WTC11 (cell line): ENCODE measurements around the gene SLC2A10. TPM values are rescaled to one million over a fixed set of nuclear protein-coding genes. Genes with fewer than 3 reads are reported as not detected.
A peak's percentile ranks its signal among the peaks of the same experiment; 100 is the strongest.

ENCODE experiments used
- ATAC-seq: fragments of 200-7000 bp; cut with Tn5 transposase; 2 replicates; pipeline ENCODE4 v1.10.0; 2021; ENCODE audit warnings: mild to moderate bottlenecking, moderate library complexity
- CTCF ChIA-PET: fragments of 300-600 bp; sonication (Branson Sonifier 250); formaldehyde crosslinking; loops from one replicate; lab custom pipeline; 2021; ENCODE audit warnings: antibody characterized with exemption; lab: Charles Lee
- POLR2A ChIA-PET: fragments of 350-600 bp; sonication (Branson Sonifier 250); formaldehyde crosslinking; loops from one replicate; lab custom pipeline; 2021; ENCODE audit warnings: antibody characterized with exemption; lab: Charles Lee
- DNase-seq: peaks from one replicate; pipeline ENCODE4 v3.0.0; 2021; ENCODE audit warnings: low spot score
- H3K27ac Mint-ChIP-seq: 2 replicates; pipeline ENCODE4 v1.8.0; 2021; ENCODE audit warnings: mixed read lengths
- H3K27me3 Mint-ChIP-seq: 2 replicates; pipeline ENCODE4 v1.8.0; 2021; ENCODE audit warnings: low read depth, mild to moderate bottlenecking, moderate library complexity, mixed read lengths
- H3K36me3 Mint-ChIP-seq: 2 replicates; pipeline ENCODE4 v1.8.0; 2021; ENCODE audit warnings: mixed read lengths
- H3K4me1 Mint-ChIP-seq: 2 replicates; pipeline ENCODE4 v1.8.0; 2022; ENCODE audit warnings: mixed read lengths
- H3K4me3 Mint-ChIP-seq: 2 replicates; pipeline ENCODE4 v1.8.0; 2021; ENCODE audit warnings: mild to moderate bottlenecking, moderate library complexity, mixed read lengths
- H3K9me3 Mint-ChIP-seq: 2 replicates; pipeline ENCODE4 v1.8.0; 2021; ENCODE audit warnings: mixed read lengths
- AR ChIP-seq: fragments of 250-450 bp; sonication (Bioruptor Pico); IDR thresholded peaks from 2 replicates; pipeline ENCODE4 v1.9.0; 2021; ENCODE audit warnings: mild to moderate bottlenecking
- FOXP4 ChIP-seq: sonication (generic); formaldehyde crosslinking; IDR thresholded peaks from 2 replicates; pipeline ENCODE4 v1.8.0; 2022; ENCODE audit warnings: mild to moderate bottlenecking, missing genetic modification reagents
- GABPB1 ChIP-seq: sonication (generic); formaldehyde crosslinking; IDR thresholded peaks from 2 replicates; pipeline ENCODE4 v1.8.1; 2023; ENCODE audit warnings: mild to moderate bottlenecking, missing genetic modification reagents
- NFYB ChIP-seq: sonication (generic); formaldehyde crosslinking; conservative IDR thresholded peaks from 2 replicates; pipeline ENCODE4 v1.8.0; 2022; ENCODE audit warnings: low read depth, missing genetic modification reagents
- PRRX2 ChIP-seq: fragments of 250-450 bp; sonication (Bioruptor Pico); IDR thresholded peaks from 2 replicates; pipeline ENCODE4 v1.8.0; 2021; ENCODE audit warnings: mild to moderate bottlenecking
- SOX15 ChIP-seq: fragments of 250-450 bp; sonication (Bioruptor Pico); IDR thresholded peaks from 2 replicates; pipeline ENCODE4 v1.9.0; 2021; ENCODE audit warnings: mild to moderate bottlenecking
- ZNF232 ChIP-seq: sonication (generic); formaldehyde crosslinking; IDR thresholded peaks from 2 replicates; pipeline ENCODE4 v1.8.0; 2022; ENCODE audit warnings: mild to moderate bottlenecking, missing genetic modification reagents
- ZNF317 ChIP-seq: sonication (generic); formaldehyde crosslinking; IDR thresholded peaks from 2 replicates; pipeline ENCODE4 v1.8.1; 2023; ENCODE audit warnings: low read depth, mild to moderate bottlenecking, moderate library complexity, missing genetic modification reagents, borderline replicate concordance
- ZNF396 ChIP-seq: fragments of 250-450 bp; sonication (Bioruptor Pico); IDR thresholded peaks from 2 replicates; pipeline ENCODE4 v1.8.0; 2021; ENCODE audit warnings: mild to moderate bottlenecking, moderate library complexity, borderline replicate concordance
- total RNA-seq: library from RNA; stranded (reverse); gene quantifications from 3 replicates; pipeline ENCODE4 v1.2.3, GENCODE V29; 2021
- TF ChIP-seq, protein P1 (sequence below): sonication (generic); formaldehyde crosslinking; IDR thresholded peaks from 2 replicates; pipeline ENCODE4 v1.8.1; 2023; ENCODE audit warnings: mild to moderate bottlenecking, missing genetic modification reagents, moderate library complexity
- TF ChIP-seq, protein P2 (sequence below): fragments of 250-450 bp; sonication (Bioruptor Pico); IDR thresholded peaks from 2 replicates; pipeline ENCODE4 v1.9.0; 2021; ENCODE audit warnings: moderate library complexity, mild to moderate bottlenecking, inconsistent platforms, borderline replicate concordance

The SLC2A10 gene
- total RNA-seq, 1 experiment from 2014 or later: 8.0 TPM

- TF ChIP-seq AR (CRISPR knock-in tag): no peak
- peak; percentile 98 for TF ChIP-seq GABPB1
- TF ChIP-seq SOX15 (CRISPR knock-in tag): no peak
- TF ChIP-seq, all 79 proteins: peak for 2
Measured at GRCh38 chr20:46666818-46667515, 42.5 kb upstream of the SLC2A10 start (continued).

- no peak for DNase-seq
- peaks cover 34% of the 10 kb centered on the region for H3K9me3 Mint-ChIP-seq
- H3K4me1 Mint-ChIP-seq: peaks cover 17% of the 10 kb centered on the region
- H3K27ac Mint-ChIP-seq: no peak overlapping the region
- no peak overlapping the region for H3K4me3 Mint-ChIP-seq
- ATAC-seq: no peak
- POLR2A ChIA-PET: no interaction called here
- TF ChIP-seq, protein P1, sequence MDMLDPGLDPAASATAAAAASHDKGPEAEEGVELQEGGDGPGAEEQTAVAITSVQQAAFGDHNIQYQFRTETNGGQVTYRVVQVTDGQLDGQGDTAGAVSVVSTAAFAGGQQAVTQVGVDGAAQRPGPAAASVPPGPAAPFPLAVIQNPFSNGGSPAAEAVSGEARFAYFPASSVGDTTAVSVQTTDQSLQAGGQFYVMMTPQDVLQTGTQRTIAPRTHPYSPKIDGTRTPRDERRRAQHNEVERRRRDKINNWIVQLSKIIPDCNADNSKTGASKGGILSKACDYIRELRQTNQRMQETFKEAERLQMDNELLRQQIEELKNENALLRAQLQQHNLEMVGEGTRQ (CRISPR knock-in tag): no peak
- TF ChIP-seq PRRX2 (CRISPR knock-in tag): no peak
- TF ChIP-seq, protein P2, sequence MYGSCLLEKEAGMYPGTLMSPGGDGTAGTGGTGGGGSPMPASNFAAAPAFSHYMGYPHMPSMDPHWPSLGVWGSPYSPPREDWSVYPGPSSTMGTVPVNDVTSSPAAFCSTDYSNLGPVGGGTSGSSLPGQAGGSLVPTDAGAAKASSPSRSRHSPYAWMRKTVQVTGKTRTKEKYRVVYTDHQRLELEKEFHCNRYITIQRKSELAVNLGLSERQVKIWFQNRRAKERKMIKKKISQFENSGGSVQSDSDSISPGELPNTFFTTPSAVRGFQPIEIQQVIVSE (CRISPR knock-in tag): no peak
- no peak for TF ChIP-seq FOXP4 (CRISPR knock-in tag)
- CTCF ChIA-PET: no interaction called here
- no peaks in the 10 kb centered on the region for H3K27me3 Mint-ChIP-seq
- peaks cover 43% of the 10 kb centered on the region for H3K36me3 Mint-ChIP-seq
Measured at GRCh38 chr20:46670228-46670584, 39.2 kb upstream of the SLC2A10 start.

DNA sequence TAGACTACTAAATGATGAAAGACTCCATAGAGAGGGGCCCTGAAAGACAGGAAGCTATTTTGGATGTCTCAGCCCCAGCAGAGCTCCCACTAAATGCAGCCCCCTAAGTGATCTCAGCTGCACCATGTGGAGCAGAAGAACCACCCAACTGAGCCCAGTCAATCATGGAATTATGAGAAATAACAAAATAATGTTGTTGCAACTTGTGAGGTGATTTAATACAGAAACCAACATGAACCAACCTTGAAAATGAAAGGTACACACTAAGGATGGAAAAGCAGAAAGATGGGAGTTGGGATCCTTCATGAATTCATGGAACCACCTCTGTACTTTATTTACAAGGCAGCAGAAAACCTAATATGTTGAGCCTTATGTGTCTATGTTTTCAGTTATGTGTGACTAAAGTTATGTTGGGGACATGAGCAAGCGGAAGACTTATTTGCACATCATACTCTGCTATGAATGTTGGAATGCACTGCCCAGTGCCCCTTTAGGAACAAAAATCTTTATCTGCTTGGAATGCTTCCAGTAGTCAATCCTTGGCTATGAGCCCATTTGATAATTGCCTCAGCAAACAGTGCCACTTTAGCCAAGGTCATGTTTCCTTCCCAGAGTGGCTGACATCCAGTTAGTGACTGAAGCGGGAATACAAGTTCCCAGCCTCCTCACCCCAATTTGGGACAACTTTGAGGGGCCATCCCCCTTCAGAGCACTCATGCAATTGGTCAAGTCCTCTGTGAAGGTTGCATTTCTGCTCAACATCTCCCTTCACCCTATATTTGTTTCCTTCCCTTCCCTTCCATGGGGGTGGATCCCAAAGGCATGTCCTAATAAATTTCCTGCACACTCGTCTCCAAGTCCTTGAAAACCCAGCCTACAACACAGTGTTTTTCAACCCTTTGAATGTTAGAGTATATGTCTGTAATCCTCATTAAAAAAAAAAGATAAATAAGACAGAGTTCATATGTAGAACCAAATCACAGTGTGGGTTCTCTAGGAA lies 38.6 kb upstream of the SLC2A10 start:
- DNase-seq (no peak), ATAC-seq (no peak)
- Mint-ChIP-seq H3K4me1 (peaks cover 21% of the 10 kb centered on the region), H3K9me3 (peaks cover 34% of the 10 kb centered on the region), H3K4me3 (no peak overlapping the region), H3K36me3 (peaks cover 42% of the 10 kb centered on the region), H3K27ac (no peak overlapping the region), H3K27me3 (no peaks in the 10 kb centered on the region)
- POLR2A ChIA-PET: no interaction called here
- CTCF ChIA-PET: no interaction called here
- TF ChIP-seq GABPB1 (peak; percentile 90), ZNF317 (CRISPR knock-in tag) (no peak)

GRCh38 chr20:46671866-46672542 lies 37.4 kb upstream of the SLC2A10 start:
- H3K4me3 Mint-ChIP-seq: no peak overlapping the region
- no peak for ATAC-seq
- no peaks in the 10 kb centered on the region for H3K27me3 Mint-ChIP-seq
- no peak for TF ChIP-seq ZNF396 (CRISPR knock-in tag)
- TF ChIP-seq, protein P1 (CRISPR knock-in tag): no peak
- no peak for TF ChIP-seq ZNF232 (CRISPR knock-in tag)
- no peak for TF ChIP-seq NFYB (CRISPR knock-in tag)
- H3K9me3 Mint-ChIP-seq: peaks cover 34% of the 10 kb centered on the region
- no peak for DNase-seq
- H3K36me3 Mint-ChIP-seq: peaks cover 40% of the 10 kb centered on the region
- POLR2A ChIA-PET: no interaction called here
- H3K4me1 Mint-ChIP-seq: peaks cover 21% of the 10 kb centered on the region
- CTCF ChIA-PET: no interaction called here
- no peak overlapping the region for H3K27ac Mint-ChIP-seq
